AG09319 (cell line): ENCODE results near the gene DAPL1.

Experiments
- DNase-seq: peaks from one replicate; pipeline ENCODE4 v3.0.0-alpha.2; 2010; ENCODE audit warnings: low read depth; ENCODE audit errors: extremely low read depth
- TF ChIP-seq, protein P1 (sequence below): IDR thresholded peaks from 2 replicates; pipeline ENCODE4 v1.5.1; 2011; ENCODE audit warnings: low read depth, mild to moderate bottlenecking, inconsistent platforms, low read length, moderate library complexity

The DAPL1 gene

DNA sequence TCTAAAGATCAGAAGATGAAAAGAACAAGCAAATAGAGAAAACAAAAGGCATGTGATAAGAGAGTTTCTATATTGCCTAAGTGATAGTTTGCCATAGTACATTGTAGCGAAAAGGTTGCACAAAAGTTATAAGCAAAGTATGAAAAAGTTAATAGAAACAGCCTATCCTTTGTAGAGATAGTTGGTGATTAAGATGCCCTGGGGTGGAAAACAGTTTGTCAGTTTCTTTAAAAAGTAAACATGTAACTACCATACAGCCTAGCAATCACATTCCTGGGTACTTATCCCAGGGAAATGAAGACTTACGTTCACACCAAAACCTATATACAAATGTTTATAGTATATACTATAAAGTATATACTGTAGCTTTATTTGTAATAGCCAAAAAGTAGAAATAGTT lies 16.9 kb upstream of the DAPL1 start:
- no peak for DNase-seq
- TF ChIP-seq, protein P1, sequence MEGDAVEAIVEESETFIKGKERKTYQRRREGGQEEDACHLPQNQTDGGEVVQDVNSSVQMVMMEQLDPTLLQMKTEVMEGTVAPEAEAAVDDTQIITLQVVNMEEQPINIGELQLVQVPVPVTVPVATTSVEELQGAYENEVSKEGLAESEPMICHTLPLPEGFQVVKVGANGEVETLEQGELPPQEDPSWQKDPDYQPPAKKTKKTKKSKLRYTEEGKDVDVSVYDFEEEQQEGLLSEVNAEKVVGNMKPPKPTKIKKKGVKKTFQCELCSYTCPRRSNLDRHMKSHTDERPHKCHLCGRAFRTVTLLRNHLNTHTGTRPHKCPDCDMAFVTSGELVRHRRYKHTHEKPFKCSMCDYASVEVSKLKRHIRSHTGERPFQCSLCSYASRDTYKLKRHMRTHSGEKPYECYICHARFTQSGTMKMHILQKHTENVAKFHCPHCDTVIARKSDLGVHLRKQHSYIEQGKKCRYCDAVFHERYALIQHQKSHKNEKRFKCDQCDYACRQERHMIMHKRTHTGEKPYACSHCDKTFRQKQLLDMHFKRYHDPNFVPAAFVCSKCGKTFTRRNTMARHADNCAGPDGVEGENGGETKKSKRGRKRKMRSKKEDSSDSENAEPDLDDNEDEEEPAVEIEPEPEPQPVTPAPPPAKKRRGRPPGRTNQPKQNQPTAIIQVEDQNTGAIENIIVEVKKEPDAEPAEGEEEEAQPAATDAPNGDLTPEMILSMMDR, result no peak

DNA sequence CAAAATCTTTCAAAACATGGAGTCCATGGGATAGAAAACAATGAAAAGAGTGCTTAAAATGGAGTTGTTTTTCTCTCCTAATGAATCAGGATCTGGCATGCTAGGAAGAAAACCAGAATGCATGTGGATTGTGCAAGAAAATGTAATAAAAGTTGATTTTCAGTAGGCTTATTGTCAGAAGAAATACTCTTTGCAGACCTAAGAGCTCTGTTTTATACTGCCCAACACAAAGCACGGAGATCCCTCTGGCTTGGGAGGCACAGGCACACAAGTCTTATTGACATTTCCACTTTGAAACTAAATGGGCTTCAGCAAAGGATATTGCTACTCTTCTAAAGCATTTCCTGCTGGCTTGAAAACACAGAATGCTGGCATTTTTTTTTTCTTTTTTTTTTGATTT lies 15.5 kb upstream of the DAPL1 start:
- DNase-seq, result no peak
- TF ChIP-seq, protein P1, result no peak

DNA sequence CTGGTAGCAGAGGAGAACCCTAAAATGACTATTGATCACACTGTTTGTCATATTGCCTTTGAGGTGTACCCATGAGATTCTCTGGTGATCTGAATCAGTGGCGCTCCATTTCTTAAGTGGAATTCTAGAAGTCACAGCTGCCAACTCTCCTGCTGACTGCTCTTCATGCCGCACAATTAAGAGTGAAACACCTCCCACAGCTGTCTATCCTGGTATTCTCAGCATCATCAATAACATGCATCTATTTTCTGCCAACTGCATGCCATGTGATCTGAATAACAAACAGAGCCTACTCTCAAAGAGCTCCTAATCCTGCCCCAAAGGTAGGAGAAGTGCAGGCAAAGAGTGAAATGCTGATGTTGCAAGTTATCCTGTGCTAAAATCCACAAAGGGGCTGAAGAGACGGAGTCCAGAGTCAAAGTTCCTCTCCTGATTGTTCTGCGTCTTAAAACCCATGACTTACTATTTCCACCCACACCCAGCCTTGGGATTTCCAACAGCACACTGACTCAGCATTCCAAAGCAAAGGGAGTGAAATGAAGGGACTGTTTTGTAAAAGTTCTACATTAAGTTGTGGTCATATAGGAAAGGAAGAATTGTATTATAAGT lies 13.7 kb upstream of the DAPL1 start:
- TF ChIP-seq, protein P1, result no peak
- peak; percentile 25 for DNase-seq

DNA sequence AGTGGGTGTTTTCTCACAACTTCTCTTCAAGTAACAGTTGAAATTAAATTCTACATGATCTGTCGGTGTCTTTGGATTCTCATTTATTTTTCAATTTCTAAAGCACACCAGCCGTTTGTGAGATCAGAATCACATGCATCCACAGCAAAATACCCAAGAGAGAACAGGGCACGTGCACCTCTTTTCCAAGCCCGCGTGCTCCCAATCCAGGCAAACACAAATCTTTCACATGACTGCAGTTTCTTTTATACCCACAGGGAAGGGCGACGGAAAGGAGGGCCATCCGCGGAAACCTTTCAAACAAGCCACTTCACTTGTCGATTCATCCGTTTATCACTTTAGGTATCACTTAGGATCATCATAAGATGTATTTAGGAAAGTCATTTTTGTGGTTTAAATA lies 13.0 kb upstream of the DAPL1 start:
- TF ChIP-seq, protein P1, result no peak
- DNase-seq, result no peak

DNA sequence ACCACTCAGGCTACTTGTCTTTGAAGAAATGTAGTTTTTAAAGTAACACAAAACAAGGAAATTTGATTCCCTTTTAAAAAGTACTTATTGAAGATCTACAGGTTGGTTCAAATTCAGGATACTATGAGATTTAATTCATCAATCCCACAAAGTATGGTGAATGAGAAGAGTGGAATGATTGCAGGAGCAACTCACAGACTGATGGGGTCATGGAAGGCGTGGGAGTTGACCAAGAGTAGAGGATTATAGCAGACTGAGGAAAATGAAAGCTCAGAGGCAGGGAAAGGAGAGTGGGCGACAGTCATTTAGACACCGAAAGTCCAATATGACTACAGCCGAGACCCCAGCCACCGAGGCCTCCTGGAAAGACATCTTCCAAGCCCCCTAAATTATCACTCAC lies 12.5 kb upstream of the DAPL1 start:
- TF ChIP-seq, protein P1, result no peak
- DNase-seq, result no peak

DNA sequence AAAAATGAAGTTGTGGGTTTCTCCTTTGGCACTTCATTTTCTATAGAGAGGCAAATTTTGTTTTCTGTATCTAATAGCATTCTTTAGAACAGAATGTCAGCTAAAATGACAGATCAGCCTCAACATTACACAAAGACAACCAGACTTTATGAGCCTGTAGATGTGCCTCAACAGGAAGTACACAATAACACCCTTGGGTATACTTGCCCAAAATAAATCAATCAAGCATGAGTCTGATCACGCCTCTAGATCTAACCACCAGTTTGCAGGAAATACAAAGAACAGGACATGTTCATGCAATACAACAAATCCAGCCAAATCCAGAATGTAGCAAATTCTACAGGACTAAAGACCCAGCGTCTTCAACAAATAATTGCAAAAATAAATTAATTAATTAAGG lies 11.2 kb upstream of the DAPL1 start:
- TF ChIP-seq, protein P1, result no peak
- no peak for DNase-seq

DNA sequence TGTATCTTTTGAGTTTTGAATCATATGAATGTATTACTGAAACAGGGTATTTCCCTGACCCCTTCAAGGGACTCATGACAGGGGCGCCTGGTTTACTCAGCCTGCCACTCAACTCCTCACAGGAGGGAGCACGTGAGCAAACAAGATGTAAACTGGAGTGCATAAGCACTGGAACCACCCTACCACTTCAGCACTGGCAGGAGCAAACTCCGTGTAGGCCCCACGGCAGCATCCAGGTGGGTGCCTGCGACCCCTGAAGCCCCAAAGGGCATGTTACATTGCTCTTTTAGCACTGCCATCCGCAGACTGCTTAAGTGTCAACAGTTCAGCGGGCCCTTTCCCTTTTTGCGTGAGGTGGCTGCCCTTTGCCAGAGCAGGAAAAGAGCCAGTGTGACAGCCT lies 8.2 kb upstream of the DAPL1 start:
- TF ChIP-seq, protein P1, result no peak

More for the DNA sequence above, 8.2 kb upstream of the DAPL1 start:
- no peak for DNase-seq
